HG03521 (cell line): ENCODE measurements around the gene CAMKMT.

Experiments used
- ATAC-seq: cut with Tn5 transposase; IDR thresholded peaks from one replicate; pipeline ENCODE4 v1.9.1; 2021; ENCODE audit warnings: mild to moderate bottlenecking, moderate library complexity; ENCODE audit not compliant: unreplicated experiment

The CAMKMT gene

GRCh38 chr2:44682459-44682858, 320.7 kb downstream of the CAMKMT start:
- no peak for ATAC-seq

GRCh38 chr2:44684559-44684958, 322.8 kb downstream of the CAMKMT start:
- ATAC-seq: no peak

- ATAC-seq: no peak
Measured at GRCh38 chr2:44686561-44686960, 324.8 kb downstream of the CAMKMT start.

- ATAC-seq: no peak
Measured at GRCh38 chr2:44687686-44688455, 326.1 kb downstream of the CAMKMT start.

- no peak for ATAC-seq
Measured at GRCh38 chr2:44688456-44689124, 326.8 kb downstream of the CAMKMT start.

GRCh38 chr2:44689516-44689915, 327.8 kb downstream of the CAMKMT start:
- no peak for ATAC-seq

GRCh38 chr2:44691174-44691785, 329.5 kb downstream of the CAMKMT start:
- ATAC-seq: no peak

- no peak for ATAC-seq
Measured at GRCh38 chr2:44692821-44693220, 331.1 kb downstream of the CAMKMT start.

- ATAC-seq: no peak
Measured at GRCh38 chr2:44700824-44701223, 339.1 kb downstream of the CAMKMT start.

GRCh38 chr2:44705356-44705755, 343.6 kb downstream of the CAMKMT start:
- no peak for ATAC-seq

- ATAC-seq: no peak
Measured at GRCh38 chr2:44705876-44706480, 344.2 kb downstream of the CAMKMT start.

- no peak for ATAC-seq
Measured at GRCh38 chr2:44706681-44707553, 345.2 kb downstream of the CAMKMT start.

GRCh38 chr2:44707945-44708660, 346.4 kb downstream of the CAMKMT start:
- ATAC-seq: no peak

GRCh38 chr2:44708661-44709000, 346.9 kb downstream of the CAMKMT start:
- no peak for ATAC-seq

- ATAC-seq: no peak
Measured at GRCh38 chr2:44713170-44713569, 351.4 kb downstream of the CAMKMT start.

GRCh38 chr2:44715671-44716081, 353.9 kb downstream of the CAMKMT start:
- no peak for ATAC-seq

GRCh38 chr2:44716131-44716530, 354.4 kb downstream of the CAMKMT start:
- no peak for ATAC-seq

GRCh38 chr2:44718431-44718830, 356.7 kb downstream of the CAMKMT start:
- ATAC-seq: no peak

- no peak for ATAC-seq
Measured at GRCh38 chr2:44719562-44719961, 357.8 kb downstream of the CAMKMT start.

- no peak for ATAC-seq
Measured at GRCh38 chr2:44722026-44722625, 360.4 kb downstream of the CAMKMT start.
